ENCODE data around the gene E2F3.
A peak's percentile ranks its signal among the peaks of the same experiment; 100 is the strongest.

E2F3 gene

DNA sequence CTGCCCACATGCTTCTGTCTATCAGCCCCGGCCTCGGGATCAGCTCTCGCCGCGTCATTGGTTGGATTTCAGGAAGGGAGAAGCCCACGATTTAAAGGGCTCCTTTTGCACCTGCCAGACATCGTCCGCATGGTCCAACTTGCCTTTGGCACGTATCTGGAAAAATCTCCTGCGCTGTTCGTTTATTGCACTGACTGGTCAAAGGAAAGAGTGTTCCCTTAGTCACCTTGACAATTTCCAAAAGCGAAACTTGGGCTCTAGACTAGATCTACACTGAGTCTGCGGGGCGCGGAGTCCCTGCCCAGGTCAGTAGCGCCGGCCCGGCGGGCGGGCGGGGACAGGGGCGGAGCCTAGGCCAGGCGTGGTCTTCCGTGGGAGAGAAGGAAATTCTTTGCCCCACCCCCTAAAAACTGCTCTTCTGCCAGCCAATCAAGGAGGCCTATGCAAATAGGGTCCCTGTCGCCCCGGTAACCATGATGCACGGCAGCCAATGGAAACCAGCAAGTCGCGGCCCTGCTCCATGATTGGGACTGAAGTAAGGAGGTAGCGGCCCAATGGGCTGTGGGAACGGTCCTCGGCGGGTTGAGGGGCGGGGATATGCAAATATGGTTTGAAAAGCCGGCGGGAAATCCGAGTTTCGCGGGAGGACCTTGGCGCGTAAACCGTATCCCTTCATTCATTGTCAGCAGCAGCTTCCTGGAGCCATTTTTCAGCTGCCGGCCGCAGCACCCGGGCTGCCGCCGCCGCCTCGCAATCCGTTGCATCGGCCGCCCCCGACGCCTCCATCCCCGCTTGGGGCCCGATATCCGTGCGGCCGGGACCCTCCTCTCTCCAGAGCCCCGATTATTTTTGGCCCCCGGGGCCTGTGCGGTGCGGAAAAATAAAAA, at the start of gene E2F3:
TSS of gene E2F3 (plus strand) at position 675 of the 887 bp plus-strand sequence. CDS start 354 bp downstream, outside the sequence.
- TF ChIP-seq, protein P1, sequence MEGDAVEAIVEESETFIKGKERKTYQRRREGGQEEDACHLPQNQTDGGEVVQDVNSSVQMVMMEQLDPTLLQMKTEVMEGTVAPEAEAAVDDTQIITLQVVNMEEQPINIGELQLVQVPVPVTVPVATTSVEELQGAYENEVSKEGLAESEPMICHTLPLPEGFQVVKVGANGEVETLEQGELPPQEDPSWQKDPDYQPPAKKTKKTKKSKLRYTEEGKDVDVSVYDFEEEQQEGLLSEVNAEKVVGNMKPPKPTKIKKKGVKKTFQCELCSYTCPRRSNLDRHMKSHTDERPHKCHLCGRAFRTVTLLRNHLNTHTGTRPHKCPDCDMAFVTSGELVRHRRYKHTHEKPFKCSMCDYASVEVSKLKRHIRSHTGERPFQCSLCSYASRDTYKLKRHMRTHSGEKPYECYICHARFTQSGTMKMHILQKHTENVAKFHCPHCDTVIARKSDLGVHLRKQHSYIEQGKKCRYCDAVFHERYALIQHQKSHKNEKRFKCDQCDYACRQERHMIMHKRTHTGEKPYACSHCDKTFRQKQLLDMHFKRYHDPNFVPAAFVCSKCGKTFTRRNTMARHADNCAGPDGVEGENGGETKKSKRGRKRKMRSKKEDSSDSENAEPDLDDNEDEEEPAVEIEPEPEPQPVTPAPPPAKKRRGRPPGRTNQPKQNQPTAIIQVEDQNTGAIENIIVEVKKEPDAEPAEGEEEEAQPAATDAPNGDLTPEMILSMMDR (conservative IDR thresholded peaks at IDR 0.05) = no peak
- TF ChIP-seq ZFX (IDR thresholded peaks at IDR 0.05) = no peak
- H3K27ac ChIP-seq = peak within 1 kb of the TSS; percentile 100

DNA sequence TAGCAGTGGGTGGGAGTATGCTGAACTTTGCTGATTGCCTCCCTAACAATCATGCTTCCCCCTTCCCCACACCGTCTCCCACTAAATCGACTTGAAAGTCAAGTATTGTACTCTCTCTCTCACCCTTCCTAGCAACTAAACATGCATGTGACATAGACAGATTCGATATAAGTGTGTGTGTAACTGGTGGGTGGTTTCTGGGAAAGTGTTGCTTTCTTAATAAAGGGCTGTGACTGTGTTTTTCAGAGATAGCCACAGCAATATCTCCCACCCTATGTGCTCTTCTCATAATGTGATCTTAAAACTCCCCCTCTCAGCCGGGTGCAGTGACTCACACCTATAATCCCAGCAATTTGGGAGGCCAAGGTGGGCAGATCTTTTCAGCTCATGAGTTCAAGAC, 49.3 kb upstream of the E2F3 start:
- H3K27ac ChIP-seq = no peak overlapping the region
- no peak for TF ChIP-seq ZFX (IDR thresholded peaks at IDR 0.05)
- TF ChIP-seq, protein P1 (conservative IDR thresholded peaks at IDR 0.05) = no peak

DNA sequence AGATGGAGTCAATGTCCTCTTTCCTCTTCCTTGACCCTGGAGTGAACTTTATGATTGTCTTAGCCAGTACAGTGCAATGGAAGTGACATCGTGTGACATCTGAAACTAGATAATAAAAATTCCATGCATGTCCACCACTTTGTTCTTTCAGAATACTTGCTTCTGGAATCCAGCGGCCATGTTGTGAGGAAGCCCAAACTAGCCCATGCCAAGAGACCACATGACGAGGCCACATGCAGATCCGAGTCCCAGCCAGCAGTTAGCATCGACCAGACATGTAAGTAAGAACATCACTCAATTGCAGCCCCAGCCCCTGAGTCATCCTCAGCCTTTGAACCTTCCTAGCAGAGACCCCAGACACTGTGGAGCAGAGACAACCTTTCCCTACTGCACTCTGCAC, 48.5 kb upstream of the E2F3 start:
- no peak overlapping the region for H3K27ac ChIP-seq
- TF ChIP-seq ZFX (IDR thresholded peaks at IDR 0.05) = no peak
- TF ChIP-seq, protein P1 (conservative IDR thresholded peaks at IDR 0.05) = no peak

DNA sequence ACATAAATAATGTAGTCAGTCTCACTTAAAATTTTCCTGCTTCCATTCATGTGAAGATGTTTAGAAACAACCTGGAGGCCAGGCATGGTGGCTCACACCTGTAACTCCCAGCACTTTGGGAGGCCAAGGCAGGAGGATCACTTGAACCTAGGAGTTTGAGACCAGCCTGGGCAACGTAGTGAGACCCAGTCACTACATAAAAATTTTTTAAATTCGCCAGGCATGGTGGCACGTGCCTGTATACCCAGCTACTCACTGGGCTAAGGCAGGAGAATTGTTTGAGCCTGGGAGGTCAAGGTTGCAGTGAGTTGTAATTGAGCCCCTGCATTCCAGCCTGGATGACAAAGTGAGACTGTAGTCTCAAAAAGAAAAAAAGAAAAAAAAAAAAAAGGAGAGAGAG, 47.3 kb upstream of the E2F3 start:
- TF ChIP-seq, protein P1 (conservative IDR thresholded peaks at IDR 0.05) = no peak
- TF ChIP-seq ZFX (IDR thresholded peaks at IDR 0.05) = no peak
- no peak overlapping the region for H3K27ac ChIP-seq

DNA sequence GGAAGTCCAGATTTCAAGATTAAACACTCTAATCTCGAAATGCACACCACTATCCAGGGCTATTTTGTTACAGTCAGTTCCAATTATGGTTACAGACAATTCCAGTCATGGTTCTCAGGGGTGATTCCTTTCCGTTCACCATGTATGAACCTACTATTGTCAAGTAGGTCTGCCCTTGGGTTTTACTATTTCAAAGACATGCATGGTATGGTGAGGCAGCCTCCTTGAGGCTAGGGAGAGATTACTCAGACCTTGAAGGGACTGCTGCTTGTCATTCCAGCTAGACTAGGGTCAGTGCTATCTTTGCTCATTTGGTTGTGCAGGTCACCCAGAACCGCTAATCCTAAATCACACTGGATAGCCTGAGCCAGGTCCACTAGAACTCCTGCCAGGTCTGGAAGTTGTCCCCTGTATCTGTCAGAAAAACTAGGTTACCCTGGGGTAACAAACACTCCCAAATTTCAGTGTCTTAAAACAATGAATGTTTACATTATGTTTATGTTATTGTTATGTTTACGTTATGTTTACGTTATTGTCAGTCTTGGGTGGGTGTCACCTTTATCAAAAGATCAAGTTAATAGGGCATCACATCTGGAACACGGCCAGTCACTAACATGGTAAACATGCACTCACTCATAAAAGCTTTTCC, 41.1 kb upstream of the E2F3 start:
- no peak overlapping the region for H3K27ac ChIP-seq
- TF ChIP-seq, protein P1 (conservative IDR thresholded peaks at IDR 0.05) = no peak
- no peak for TF ChIP-seq ZFX (IDR thresholded peaks at IDR 0.05)

DNA sequence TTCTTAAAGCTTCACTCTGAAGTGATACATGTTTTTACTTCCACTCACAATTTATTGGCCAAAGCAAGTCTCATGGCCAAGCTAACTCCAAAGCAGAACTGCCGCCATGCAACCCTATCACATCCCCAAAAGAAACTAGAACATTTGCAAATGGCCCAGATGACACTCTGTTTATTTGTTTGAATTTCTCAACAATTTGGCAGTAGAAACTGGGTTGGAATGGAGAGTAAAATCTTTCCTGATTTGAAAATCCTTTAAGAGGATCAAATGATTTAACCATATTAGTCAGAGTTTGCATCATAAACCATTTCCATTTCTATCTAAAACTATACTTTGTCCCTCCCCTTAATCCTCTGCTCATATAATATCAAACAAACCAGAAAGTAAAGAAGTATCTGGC, 39.1 kb upstream of the E2F3 start:
- no peak overlapping the region for H3K27ac ChIP-seq
- TF ChIP-seq, protein P1 (conservative IDR thresholded peaks at IDR 0.05) = no peak
- TF ChIP-seq ZFX (IDR thresholded peaks at IDR 0.05) = no peak

DNA sequence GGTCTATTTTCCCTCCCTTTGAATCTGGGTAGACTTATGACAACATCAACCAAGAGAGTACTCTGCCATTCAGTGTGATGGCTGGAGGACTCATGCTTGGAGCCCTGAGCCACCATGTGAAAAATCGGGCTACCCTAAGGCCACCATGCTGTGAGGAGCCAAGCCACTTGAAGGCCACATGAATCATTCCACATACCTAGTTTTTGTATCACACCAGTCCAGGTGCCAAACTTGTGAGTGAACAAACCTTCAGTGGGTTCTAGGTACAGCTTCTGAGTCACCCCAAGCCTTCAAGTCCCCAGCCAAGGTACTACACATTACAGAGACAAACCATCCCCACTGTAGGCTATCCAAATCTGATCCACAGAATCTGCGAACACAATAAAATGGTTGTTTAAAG, 37.4 kb upstream of the E2F3 start:
- H3K27ac ChIP-seq = no peak overlapping the region
- TF ChIP-seq, protein P1 (conservative IDR thresholded peaks at IDR 0.05) = no peak
- no peak for TF ChIP-seq ZFX (IDR thresholded peaks at IDR 0.05)
